KG1 (cell line): ENCODE results near the gene DZIP1L.
"Not testable (repeated sequence)": the region's sequence is repeated elsewhere in the genome, so short reads cannot be mapped to it uniquely, and the experiment has no call there.

Experiments
- DNase-seq: peaks from one replicate; lab custom pipeline; 2025; lab: John Stamatoyannopoulos, UW

Gene DZIP1L

GRCh38 chr3:138114431-138114918 lies 933 bp downstream of the DZIP1L start:
- DNase-seq: no peak

DNA sequence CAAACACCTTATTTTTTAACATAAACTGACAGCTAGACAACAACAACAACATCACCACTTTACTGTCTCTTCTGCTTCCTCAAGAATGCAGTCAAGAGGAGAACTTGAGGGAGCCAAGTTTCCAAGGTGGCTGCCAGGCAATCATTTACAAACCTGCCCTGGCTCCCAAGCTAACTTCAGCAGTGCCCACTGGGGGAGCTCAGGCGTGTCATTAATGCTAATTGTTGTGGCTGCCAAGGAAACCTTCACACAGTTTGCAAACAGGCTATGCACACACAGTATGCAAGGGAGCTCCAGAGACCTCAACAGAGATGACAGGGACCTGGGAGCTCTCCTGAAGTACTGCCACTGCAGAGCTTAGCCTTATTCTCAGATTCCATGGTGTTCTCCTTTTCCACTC lies 2.1 kb downstream of the DZIP1L start:
- DNase-seq: no peak

DNA sequence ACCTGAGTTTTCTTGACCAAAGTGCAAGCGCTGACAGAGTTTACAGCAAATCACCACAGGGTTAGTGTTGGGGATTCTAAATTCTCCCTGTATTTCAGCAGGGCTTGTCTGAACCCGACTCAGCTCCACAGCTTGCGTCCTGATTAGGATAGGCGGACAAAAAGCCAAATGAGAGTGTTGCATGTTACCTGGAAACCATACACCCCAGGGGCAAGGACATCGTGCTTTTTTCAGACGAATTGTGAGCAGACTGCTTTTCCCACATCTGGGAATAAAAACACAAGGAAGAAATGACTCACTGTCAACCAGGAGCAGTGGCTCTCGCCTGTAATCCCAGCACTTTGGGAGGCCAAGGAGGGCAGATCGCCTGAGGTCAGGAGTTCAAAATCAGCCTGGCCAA lies 3.0 kb downstream of the DZIP1L start:
- no peak for DNase-seq

- DNase-seq: no peak
These were observed 9.8 kb downstream of the DZIP1L start for GRCh38 chr3:138105598-138105997.

GRCh38 chr3:138103466-138103865 lies 11.9 kb downstream of the DZIP1L start:
- DNase-seq: no peak

GRCh38 chr3:138101351-138101940 lies 14.0 kb downstream of the DZIP1L start:
- DNase-seq: not testable (repeated sequence)

DNA sequence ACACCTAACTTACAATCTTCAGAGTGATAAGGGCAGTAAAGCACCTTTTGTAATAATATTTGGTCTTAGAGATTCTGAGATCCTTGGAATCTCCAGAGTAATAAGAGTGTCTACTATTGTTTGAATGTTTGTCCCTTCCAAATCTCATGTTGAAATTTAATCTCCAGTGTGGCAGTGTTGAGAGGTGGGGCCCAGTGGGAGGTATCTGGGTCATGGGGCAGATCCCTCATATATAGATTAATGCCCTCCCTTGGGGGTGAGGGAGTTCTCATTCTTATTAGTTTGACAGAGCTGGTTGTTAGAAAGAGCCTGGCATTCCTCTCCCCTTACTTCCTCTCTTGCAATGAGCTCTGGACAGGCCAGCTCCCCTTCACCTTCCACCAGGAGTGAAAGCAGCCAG lies 16.0 kb downstream of the DZIP1L start:
- DNase-seq: no peak

DNA sequence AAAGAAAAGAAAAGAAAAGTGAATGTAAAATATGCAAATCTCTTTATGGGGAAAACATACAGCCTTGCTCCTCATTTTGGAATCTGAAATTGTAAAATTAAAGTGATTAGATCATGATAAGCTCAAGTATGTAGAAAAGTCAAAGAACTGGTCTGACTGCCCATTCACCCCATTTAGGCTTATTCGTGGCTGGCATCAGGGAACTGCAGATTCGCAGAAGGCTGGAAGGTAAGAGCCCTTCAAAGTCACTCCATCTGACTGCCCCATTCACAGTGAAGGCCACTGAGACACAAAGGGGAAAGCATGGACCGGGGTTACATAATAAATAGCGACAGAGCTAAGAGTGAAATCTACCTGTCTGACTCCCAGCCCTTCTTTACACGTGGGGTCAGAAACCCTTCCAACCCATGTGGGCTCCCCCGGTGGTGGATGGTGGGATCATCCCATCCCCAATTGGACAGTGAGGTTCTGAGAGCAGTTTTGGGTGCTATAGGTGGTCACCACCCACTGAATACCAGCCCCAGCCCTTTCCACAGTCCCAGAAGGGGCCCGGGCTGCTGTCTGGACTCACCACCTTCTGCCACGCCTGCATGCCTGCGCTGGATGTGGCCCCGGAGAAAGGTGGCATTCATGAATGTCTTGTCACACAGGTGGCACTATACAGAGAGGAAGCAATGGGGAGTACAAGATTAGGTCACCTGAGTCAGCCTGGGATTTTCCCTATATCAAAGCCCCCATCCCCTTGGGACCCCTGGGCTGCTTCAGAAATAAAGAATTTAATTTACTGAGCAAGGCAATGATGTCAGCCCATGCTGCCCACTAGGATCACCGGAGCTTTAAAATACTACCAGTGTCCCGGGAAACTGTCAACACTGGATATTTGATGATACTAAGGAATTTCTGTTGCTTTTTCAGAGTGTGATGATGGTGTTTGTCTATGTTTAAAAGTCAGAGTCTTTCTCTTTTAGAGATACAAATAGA lies 17.9 kb downstream of the DZIP1L start:
- no peak for DNase-seq

DNA sequence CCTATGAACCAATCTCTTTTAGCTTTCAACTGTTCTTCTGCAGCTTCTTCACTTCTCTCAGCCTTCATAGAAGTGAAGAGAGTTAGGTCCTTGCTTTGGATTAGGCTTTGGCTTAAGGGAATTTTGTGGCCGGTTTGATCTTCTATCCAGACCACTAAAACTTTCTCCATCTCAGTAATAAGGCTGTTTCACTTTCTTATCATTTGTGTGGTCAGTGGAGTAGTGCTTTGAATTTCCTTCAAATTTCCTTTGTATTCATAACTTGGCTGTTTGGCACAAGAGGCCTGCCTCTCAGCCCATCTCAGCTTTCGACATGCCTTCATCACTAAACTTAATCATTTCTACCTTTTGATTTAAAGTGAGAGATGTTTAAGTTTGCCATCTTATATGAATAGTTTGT lies 21.7 kb downstream of the DZIP1L start:
- DNase-seq: no peak

DNA sequence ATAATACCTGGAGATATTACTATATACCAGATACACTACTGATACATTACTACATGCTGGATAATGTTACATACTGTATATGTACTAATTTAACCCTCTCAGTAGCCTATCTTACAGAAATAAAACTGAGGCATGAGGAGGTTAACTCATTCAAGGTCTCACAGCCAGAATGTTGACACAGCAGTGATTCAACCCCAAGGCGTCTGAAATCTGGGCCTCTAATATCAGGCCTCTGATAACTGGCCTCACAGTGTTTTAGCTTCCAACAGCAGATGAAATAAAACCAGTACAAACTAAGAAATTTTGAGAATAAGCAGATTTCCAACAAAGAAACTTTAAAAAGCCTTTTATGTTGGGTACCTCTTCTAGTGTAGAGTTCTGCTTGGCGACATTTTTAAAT lies 23.4 kb downstream of the DZIP1L start:
- DNase-seq: no peak

GRCh38 chr3:138089091-138089490 lies 26.3 kb downstream of the DZIP1L start:
- no peak for DNase-seq

DNA sequence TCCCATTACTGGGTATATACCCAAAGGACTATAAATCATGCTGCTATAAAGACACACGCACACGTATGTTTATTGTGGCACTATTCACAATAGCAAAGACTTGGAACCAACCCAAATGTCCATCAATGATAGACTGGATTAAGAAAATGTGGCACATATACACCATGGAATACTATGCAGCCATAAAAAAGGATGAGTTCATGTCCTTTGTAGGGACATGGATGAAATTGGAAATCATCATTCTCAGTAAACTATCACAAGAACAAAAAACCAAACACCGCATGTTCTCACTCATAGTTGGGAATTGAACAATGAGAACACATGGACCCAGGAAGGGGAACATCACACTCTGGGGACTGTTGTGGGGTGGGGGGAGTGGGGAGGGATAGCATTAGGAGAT lies 29.7 kb downstream of the DZIP1L start:
- not testable (repeated sequence) for DNase-seq

- DNase-seq: no peak
These were observed 31.2 kb downstream of the DZIP1L start for GRCh38 chr3:138084196-138084595.

DNA sequence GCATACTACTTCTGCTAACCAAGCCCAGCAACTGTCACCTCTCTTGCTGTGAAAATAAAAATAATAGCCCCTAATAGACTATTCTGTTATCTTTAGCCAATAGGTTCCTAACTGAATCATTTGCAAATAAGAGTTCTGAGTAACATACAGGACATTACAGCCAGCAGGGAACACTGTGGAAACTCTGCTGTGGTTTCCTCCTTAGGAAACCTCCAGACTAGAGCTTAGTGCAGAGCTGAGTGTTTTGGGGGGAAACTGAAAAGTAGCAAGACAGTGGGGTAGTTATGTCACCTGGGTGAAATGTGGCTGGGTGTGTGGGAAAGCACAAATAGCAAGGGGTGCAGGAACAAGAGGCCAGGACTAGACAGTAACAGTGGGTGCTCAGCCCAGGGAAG lies 32.4 kb downstream of the DZIP1L start:
- DNase-seq: no peak

- DNase-seq: no peak
These were observed 33.1 kb downstream of the DZIP1L start for GRCh38 chr3:138082085-138082991.

DNA sequence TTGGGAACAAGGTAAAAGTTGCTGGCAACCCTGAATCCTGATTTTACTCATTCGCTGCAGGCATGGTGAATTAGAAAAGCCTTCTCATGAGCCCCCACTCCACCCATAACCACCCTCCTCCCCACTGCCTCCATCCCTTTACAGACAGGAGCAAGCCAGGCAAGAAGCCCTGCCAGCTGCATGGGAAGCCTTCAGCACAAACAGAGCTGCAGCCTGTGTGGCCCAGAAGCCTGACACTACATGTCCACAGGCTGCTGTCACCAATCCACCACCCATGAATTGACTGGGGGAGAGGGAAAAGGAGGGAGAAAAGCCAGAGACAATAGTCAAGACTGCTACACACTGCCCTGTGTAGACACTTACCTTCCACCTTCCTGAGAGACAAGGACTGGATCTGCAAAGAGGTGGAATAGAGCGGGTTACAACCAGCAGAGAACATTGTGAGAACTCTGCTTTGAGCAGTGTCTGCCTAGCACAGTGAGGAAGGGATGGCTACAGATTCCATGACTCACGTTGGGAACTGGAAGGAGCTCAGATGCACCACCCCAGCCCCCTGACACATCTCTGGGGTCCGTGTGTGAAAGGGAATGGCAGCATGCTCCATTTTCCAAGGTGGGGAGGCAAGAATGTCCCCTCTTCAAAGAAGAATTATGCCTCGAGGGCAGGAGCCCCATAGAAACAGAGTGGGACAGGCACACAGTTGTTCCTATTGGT lies 33.9 kb downstream of the DZIP1L start:
- no peak for DNase-seq

GRCh38 chr3:138079901-138080300 lies 35.5 kb downstream of the DZIP1L start:
- no peak for DNase-seq

DNA sequence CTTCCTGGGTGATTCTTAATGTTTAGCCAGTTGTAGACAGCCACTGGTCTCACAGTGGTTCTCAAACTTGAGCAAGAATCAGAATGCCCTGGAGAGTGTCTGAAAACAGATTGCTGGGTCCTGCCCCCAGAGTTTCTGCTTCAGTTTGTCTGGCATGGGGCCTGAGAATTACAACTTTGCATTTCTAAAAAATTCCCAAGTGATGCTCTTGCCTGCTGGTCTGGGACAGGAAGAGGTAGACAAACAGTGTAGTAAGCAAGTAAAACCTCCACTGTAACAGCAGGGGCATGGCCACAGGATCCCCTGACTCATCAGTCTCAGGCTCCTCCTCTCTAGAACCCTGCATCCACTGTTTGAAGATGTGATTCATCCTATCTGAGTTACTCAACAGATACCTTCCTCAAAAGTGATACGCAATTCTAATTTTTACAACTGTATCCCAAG lies 36.5 kb downstream of the DZIP1L start:
- no peak for DNase-seq

- no peak for DNase-seq
These were observed 37.3 kb downstream of the DZIP1L start for GRCh38 chr3:138078096-138078495.

- no peak for DNase-seq
These were observed 42.6 kb downstream of the DZIP1L start for GRCh38 chr3:138072796-138073195.

DNA sequence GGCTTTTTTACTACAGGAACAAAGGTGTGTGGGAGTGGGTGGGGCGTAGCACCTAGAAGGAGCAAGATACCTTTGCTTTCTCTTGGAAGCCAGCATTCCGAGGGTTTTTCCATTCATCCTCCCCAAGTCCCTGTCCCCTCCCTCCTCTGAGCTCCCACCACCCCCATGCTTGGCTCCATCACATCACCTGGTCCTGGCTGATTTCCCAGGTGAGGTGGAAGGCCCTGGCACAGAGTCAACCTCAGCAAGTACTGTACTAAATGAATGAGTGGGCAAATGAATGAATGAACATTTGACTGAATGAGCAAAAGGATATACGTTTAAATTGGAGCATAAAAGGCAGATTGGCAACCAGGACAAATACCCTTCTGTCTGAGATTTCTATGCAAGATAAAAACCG lies 45.4 kb downstream of the DZIP1L start:
- DNase-seq: no peak
